ENCODE results near the gene RPS6KL1. TPM values are rescaled to one million over a fixed set of nuclear protein-coding genes. Genes with fewer than 3 reads are reported as not detected.

Gene RPS6KL1
- total RNA-seq, 1 experiment from 2014 or later: 9.8 TPM

- no peaks in the 10 kb centered on the region for H3K4me1 Mint-ChIP-seq (ENCODE audit: low read depth, unreplicated experiment)
- TF ChIP-seq, protein P1, sequence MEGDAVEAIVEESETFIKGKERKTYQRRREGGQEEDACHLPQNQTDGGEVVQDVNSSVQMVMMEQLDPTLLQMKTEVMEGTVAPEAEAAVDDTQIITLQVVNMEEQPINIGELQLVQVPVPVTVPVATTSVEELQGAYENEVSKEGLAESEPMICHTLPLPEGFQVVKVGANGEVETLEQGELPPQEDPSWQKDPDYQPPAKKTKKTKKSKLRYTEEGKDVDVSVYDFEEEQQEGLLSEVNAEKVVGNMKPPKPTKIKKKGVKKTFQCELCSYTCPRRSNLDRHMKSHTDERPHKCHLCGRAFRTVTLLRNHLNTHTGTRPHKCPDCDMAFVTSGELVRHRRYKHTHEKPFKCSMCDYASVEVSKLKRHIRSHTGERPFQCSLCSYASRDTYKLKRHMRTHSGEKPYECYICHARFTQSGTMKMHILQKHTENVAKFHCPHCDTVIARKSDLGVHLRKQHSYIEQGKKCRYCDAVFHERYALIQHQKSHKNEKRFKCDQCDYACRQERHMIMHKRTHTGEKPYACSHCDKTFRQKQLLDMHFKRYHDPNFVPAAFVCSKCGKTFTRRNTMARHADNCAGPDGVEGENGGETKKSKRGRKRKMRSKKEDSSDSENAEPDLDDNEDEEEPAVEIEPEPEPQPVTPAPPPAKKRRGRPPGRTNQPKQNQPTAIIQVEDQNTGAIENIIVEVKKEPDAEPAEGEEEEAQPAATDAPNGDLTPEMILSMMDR (IDR thresholded peaks at IDR 0.05; ENCODE audit: insufficient read depth in 1 of 2, low read depth in 1 of 2, low read length in 1 of 2, severe bottlenecking in 1 of 2, unreplicated experiment in 1 of 2): no peak
- no peaks in the 10 kb centered on the region for H3K36me3 ChIP-seq (ENCODE audit: control insufficient read depth, insufficient read depth, low read length)
- no peaks in the 10 kb centered on the region for H3K27me3 Mint-ChIP-seq (ENCODE audit: insufficient read depth, unreplicated experiment)
- no peaks in the 10 kb centered on the region for H3K9me3 Mint-ChIP-seq (ENCODE audit: unreplicated experiment)
- no peak overlapping the region for H3K27ac Mint-ChIP-seq (ENCODE audit: unreplicated experiment)
- intact Hi-C loops (cut with micrococcal nuclease; ENCODE audit: unreplicated experiment): no loop called here
- ChIA-PET POLR2A (interaction anchor here (0.5 kb wide), 1 partner anchor 194 kb away, joined by 3 read pairs; no protein-coding TSS in a partner anchor), CTCF (interaction anchor here (1.0 kb wide), 2 partner anchors 15 to 73 kb away, joined by 3 to 4 read pairs; no protein-coding TSS in a partner anchor)
- no peaks in the 10 kb centered on the region for H3K9me3 ChIP-seq
- 0 out of 2 replicates have a peak, but pooled peaks cover 4% of the 10 kb centered on the region for H3K4me1 ChIP-seq
- no peak overlapping the region for H3K4me3 ChIP-seq (ENCODE audit: low read depth, low read length)
- no TSS peak for BruUV-seq (replicated peaks)
- no peak for DNase-seq
- no peaks in the 10 kb centered on the region for H3K36me3 Mint-ChIP-seq (ENCODE audit: insufficient read depth, unreplicated experiment)
- no peaks in the 10 kb centered on the region for H3K27me3 ChIP-seq (replicated peaks; ENCODE audit: control insufficient read depth, insufficient read depth, low read length)
- H3K4me3 Mint-ChIP-seq (ENCODE audit: unreplicated experiment): no peak overlapping the region
Measured at GRCh38 chr14:74858022-74858421, 65.0 kb downstream of the RPS6KL1 start.

DNA sequence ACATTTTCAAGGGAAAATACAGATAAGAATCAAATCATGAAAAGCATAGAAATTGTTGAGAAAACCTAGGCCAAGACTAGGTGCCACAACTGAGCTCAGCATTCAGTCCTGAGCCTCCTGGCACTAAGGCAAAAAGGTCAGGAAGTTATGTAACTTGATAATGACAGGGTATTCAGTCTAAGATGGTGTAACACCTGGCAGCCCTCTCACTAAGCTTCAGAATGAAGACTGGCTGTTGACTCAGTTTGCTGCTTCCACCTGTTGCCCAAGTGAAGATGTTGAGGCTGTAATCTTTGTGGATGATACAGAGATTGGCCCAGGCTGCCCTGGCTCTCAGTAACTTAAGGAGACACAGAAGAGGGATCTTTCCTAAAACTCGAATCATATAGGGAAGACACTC, 66.7 kb downstream of the RPS6KL1 start:
- Mint-ChIP-seq H3K4me1 (ENCODE audit: low read depth, unreplicated experiment) (no peaks in the 10 kb centered on the region), H3K27me3 (ENCODE audit: insufficient read depth, unreplicated experiment) (no peaks in the 10 kb centered on the region), H3K27ac (ENCODE audit: unreplicated experiment) (no peak overlapping the region), H3K36me3 (ENCODE audit: insufficient read depth, unreplicated experiment) (no peaks in the 10 kb centered on the region), H3K4me3 (ENCODE audit: unreplicated experiment) (no peak overlapping the region), H3K9me3 (ENCODE audit: unreplicated experiment) (no peaks in the 10 kb centered on the region)
- no peaks in the 10 kb centered on the region for H3K9me3 ChIP-seq
- no peak overlapping the region for H3K4me3 ChIP-seq (ENCODE audit: low read depth, low read length)
- ChIA-PET CTCF (no interaction called here), POLR2A (no interaction called here)
- BruUV-seq (replicated peaks): no TSS peak
- intact Hi-C loops (cut with micrococcal nuclease; ENCODE audit: unreplicated experiment): no loop called here
- H3K36me3 ChIP-seq (ENCODE audit: control insufficient read depth, insufficient read depth, low read length): no peaks in the 10 kb centered on the region
- H3K4me1 ChIP-seq: 0 out of 2 replicates have a peak, but pooled peaks cover 4% of the 10 kb centered on the region
- TF ChIP-seq, protein P1 (IDR thresholded peaks at IDR 0.05; ENCODE audit: insufficient read depth in 1 of 2, low read depth in 1 of 2, low read length in 1 of 2, severe bottlenecking in 1 of 2, unreplicated experiment in 1 of 2): no peak
- DNase-seq: no peak
- H3K27me3 ChIP-seq (replicated peaks; ENCODE audit: control insufficient read depth, insufficient read depth, low read length): no peaks in the 10 kb centered on the region

DNA sequence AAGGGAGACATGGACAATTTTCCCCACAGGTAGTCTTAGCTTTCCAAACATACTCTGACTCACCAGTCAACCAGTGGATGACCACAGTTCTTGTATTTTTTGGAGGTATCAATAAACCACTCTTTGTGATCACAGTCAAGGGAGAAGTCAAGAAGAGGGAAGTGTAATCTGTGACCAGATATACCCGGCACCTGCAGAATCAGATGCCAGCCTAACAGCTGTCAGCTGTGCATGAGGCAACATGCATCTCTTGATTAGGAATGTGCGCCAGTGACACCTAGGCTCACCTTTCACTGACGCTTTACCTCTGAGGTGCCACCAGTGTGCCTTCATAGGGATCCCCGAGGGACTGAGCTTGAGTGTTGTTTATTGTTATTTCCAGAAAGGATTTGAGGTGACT, 67.1 kb downstream of the RPS6KL1 start:
- BruUV-seq (replicated peaks): no TSS peak
- no peaks in the 10 kb centered on the region for H3K27me3 ChIP-seq (replicated peaks; ENCODE audit: control insufficient read depth, insufficient read depth, low read length)
- H3K9me3 Mint-ChIP-seq (ENCODE audit: unreplicated experiment): no peaks in the 10 kb centered on the region
- H3K4me1 Mint-ChIP-seq (ENCODE audit: low read depth, unreplicated experiment): no peaks in the 10 kb centered on the region
- no peaks in the 10 kb centered on the region for H3K36me3 ChIP-seq (ENCODE audit: control insufficient read depth, insufficient read depth, low read length)
- H3K27ac Mint-ChIP-seq (ENCODE audit: unreplicated experiment): no peak overlapping the region
- no peak overlapping the region for H3K4me3 Mint-ChIP-seq (ENCODE audit: unreplicated experiment)
- CTCF ChIA-PET: interaction anchor here (0.6 kb wide), 1 partner anchor 23 kb away, joined by 5 read pairs; no protein-coding TSS in a partner anchor
- POLR2A ChIA-PET: no interaction called here
- 0 out of 2 replicates have a peak, but pooled peaks cover 4% of the 10 kb centered on the region for H3K4me1 ChIP-seq
- intact Hi-C loops (cut with micrococcal nuclease; ENCODE audit: unreplicated experiment): no loop called here
- H3K4me3 ChIP-seq (ENCODE audit: low read depth, low read length): no peak overlapping the region
- H3K27me3 Mint-ChIP-seq (ENCODE audit: insufficient read depth, unreplicated experiment): no peaks in the 10 kb centered on the region
- DNase-seq: no peak
- H3K9me3 ChIP-seq: no peaks in the 10 kb centered on the region
- H3K36me3 Mint-ChIP-seq (ENCODE audit: insufficient read depth, unreplicated experiment): no peaks in the 10 kb centered on the region
- TF ChIP-seq, protein P1 (IDR thresholded peaks at IDR 0.05; ENCODE audit: insufficient read depth in 1 of 2, low read depth in 1 of 2, low read length in 1 of 2, severe bottlenecking in 1 of 2, unreplicated experiment in 1 of 2): no peak
